ENCODE results near the gene CYP1B1. TPM values are rescaled to one million over a fixed set of nuclear protein-coding genes. Genes with fewer than 3 reads are reported as not detected.
A peak's percentile ranks its signal among the peaks of the same experiment; 100 is the strongest.

Gene CYP1B1
- total and polyA plus RNA-seq, 2 of the 4 experiments (the other 2 are of a cell fraction) = 0.65 to 1.1 TPM

DNA sequence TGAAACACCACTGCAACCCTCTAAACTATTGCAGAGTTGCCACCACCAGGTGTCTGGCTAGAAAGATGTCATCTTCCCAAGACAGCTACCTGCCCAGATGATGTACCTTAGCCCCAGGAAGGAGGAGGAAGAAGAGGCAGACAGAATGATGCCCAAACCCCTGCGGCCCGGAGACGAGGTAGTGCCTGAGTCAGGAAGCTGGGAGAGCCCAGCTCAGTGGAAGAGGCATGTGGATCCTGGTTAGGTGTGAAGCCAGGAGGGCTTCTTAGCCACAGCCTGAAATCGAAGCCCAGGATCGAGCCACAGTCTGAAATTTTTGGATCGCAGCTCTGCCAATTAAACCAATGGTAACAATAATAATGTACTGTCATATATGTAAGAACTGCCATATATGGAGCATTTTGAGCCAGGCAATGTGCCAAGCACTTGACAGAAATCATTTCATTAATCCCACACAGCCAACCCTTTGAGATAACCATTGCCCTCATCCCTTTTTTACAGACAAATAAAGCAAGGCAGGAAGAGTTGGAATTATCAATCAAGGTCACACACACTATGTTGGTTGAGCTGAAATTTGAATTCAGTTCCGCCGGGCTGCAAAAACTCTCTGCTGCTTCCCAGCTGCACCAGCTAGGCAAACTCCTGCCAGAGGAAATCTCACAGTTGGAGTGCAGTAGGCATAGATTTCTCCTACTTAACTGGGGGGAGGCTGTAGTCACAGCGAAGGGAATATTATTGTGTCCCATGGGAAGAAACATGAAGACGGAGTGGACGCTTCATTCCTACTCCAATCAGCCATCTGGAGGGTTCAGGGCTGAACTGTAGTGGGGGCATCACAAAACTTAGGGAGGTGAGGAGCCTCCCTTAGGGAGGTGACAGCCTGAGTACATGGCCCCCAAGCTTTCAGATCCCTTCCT lies 19.4 kb upstream of the CYP1B1 start:
- Histone ChIP-seq H3K27ac (ENCODE audit: insufficient read depth, low read length) (peak overlapping the region; percentile 40; the same call in 1 of the 2 replicates), H3K18ac (ENCODE audit: low read depth, low read length) (peak overlapping the region; percentile 50; the same call in 1 of the 2 replicates), H3K4me1 (ENCODE audit: control insufficient read depth, insufficient read depth, low read length) (peaks cover 21% of the 10 kb centered on the region), H2BK120ac (ENCODE audit: low read depth, low read length) (peak overlapping the region; percentile 89), H2BK15ac (ENCODE audit: low read depth, low read length) (0 out of 3 replicates have a peak overlapping the region, but pooled peaks have one; percentile 4), H2AK9ac (replicated peaks; ENCODE audit: low read depth, low read length, poor library complexity) (peak overlapping the region; percentile 15), H3K9me1 (ENCODE audit: insufficient read depth, low read length) (peaks cover 19% of the 10 kb centered on the region), H3K9me3 (ENCODE audit: control insufficient read depth, insufficient read depth, low read length) (no peaks in the 10 kb centered on the region), H3K79me1 (ENCODE audit: low read depth in 1 of 2, low read length in 2 of 2) (no peaks in the 10 kb centered on the region), H4K5ac (ENCODE audit: low read depth, low read length) (peak overlapping the region; percentile 26; the same call in 1 of the 2 replicates), H4K8ac (ENCODE audit: low read depth in 2 of 2, low read length in 2 of 2) (peak overlapping the region; percentile 13 to 60; a peak in 2 of 4 replicates), H3K9ac (ENCODE audit: low read depth, low read length) (no peak overlapping the region), H2AK5ac (ENCODE audit: low read depth, low read length) (peak overlapping the region; percentile 53; the same call in 1 of the 2 replicates), H3K14ac (replicated peaks; ENCODE audit: low read depth, low read length) (peak overlapping the region; percentile 30; the same call in 1 of the 2 replicates), H3K4ac (ENCODE audit: low read depth, low read length) (peak overlapping the region; percentile 64), H4K20me1 (ENCODE audit: insufficient read depth, low read length) (no peaks in the 10 kb centered on the region), H3K4me2 (ENCODE audit: low read depth, low read length) (no peak overlapping the region), H3K27me3 (ENCODE audit: control insufficient read depth, insufficient read depth, low read length) (peaks cover 10% of the 10 kb centered on the region), H3K36me3 (ENCODE audit: control insufficient read depth, insufficient read depth, low read length) (no peaks in the 10 kb centered on the region), H3K56ac (ENCODE audit: extremely low read depth, insufficient read depth, low read length) (0 out of 2 replicates have a peak overlapping the region, but pooled peaks have one; percentile 51), H3K23ac (ENCODE audit: low read depth, low read length) (peak overlapping the region; percentile 46; the same call in 1 of the 2 replicates), H2BK5ac (ENCODE audit: low read depth, low read length, poor library complexity, severe bottlenecking) (no peak overlapping the region), H4K91ac (ENCODE audit: insufficient read depth, low read depth, low read length) (peak overlapping the region; percentile 77), H2BK20ac (ENCODE audit: low read depth, low read length) (peak overlapping the region; percentile 86), H3K4me3 (ENCODE audit: insufficient read depth, low read depth, low read length) (no peak overlapping the region), H2AFZ (replicated peaks; ENCODE audit: low read length, poor library complexity) (peak overlapping the region; percentile 61)
- ChIA-PET POLR2A (ENCODE audit: unreplicated experiment) (no interaction called here), CTCF (interaction anchor here (0.6 kb wide), 1 partner anchor 10 kb away, joined by 3 read pairs; no protein-coding TSS in a partner anchor)
- in situ Hi-C loops (cut with MboI; ENCODE audit: low sequenced_read_pairs) (no loop called here), dilution Hi-C loops (cut with HindIII; ENCODE audit: low sequenced_read_pairs, unreplicated experiment) (no loop called here), intact Hi-C loops (cut with micrococcal nuclease) (no loop called here)
- DNase-seq (no peak), ATAC-seq (ENCODE audit: low read depth) (no peak)
- WGBS, 2 experiments (ENCODE audit: extremely low coverage in 2 of 2, insufficient read length in 1 of 2) = 92% methylated on average over 3 of the region's 11 CpGs; no CpG with 5 or more reads in 1 of the 2 experiments
- BruUV-seq (replicated peaks) = no TSS peak
- TF ChIP-seq RAD21 (IDR thresholded peaks at IDR 0.05; ENCODE audit: low read length) (no peak), MXI1 (IDR thresholded peaks at IDR 0.05; ENCODE audit: borderline replicate concordance, low read depth, low read length) (no peak), RFX5 (IDR thresholded peaks at IDR 0.05; ENCODE audit: low read depth, low read length) (no peak), NFE2L2 (IDR thresholded peaks at IDR 0.05; ENCODE audit: low read depth, low read length) (no peak), POLR2A (IDR thresholded peaks at IDR 0.05; ENCODE audit: low read depth, low read length) (no peak), FOS (IDR thresholded peaks at IDR 0.05; ENCODE audit: low read depth, low read length) (no peak), SMC3 (IDR thresholded peaks at IDR 0.05; ENCODE audit: low read depth, low read length) (no peak), BHLHE40 (IDR thresholded peaks at IDR 0.05; ENCODE audit: low read depth, low read length) (no peak), CEBPB (IDR thresholded peaks at IDR 0.05; ENCODE audit: low read depth, low read length) (no peak), MAFK (IDR thresholded peaks at IDR 0.05; ENCODE audit: low read depth, low read length) (no peak)
- TF ChIP-seq, protein P1, sequence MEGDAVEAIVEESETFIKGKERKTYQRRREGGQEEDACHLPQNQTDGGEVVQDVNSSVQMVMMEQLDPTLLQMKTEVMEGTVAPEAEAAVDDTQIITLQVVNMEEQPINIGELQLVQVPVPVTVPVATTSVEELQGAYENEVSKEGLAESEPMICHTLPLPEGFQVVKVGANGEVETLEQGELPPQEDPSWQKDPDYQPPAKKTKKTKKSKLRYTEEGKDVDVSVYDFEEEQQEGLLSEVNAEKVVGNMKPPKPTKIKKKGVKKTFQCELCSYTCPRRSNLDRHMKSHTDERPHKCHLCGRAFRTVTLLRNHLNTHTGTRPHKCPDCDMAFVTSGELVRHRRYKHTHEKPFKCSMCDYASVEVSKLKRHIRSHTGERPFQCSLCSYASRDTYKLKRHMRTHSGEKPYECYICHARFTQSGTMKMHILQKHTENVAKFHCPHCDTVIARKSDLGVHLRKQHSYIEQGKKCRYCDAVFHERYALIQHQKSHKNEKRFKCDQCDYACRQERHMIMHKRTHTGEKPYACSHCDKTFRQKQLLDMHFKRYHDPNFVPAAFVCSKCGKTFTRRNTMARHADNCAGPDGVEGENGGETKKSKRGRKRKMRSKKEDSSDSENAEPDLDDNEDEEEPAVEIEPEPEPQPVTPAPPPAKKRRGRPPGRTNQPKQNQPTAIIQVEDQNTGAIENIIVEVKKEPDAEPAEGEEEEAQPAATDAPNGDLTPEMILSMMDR (conservative IDR thresholded peaks at IDR 0.05; ENCODE audit: low read depth, low read length) = no peak
- TF ChIP-seq, protein P2, sequence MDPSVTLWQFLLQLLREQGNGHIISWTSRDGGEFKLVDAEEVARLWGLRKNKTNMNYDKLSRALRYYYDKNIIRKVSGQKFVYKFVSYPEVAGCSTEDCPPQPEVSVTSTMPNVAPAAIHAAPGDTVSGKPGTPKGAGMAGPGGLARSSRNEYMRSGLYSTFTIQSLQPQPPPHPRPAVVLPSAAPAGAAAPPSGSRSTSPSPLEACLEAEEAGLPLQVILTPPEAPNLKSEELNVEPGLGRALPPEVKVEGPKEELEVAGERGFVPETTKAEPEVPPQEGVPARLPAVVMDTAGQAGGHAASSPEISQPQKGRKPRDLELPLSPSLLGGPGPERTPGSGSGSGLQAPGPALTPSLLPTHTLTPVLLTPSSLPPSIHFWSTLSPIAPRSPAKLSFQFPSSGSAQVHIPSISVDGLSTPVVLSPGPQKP (IDR thresholded peaks at IDR 0.05; ENCODE audit: borderline replicate concordance, low read depth, low read length) = no peak
- TF ChIP-seq, protein P3, sequence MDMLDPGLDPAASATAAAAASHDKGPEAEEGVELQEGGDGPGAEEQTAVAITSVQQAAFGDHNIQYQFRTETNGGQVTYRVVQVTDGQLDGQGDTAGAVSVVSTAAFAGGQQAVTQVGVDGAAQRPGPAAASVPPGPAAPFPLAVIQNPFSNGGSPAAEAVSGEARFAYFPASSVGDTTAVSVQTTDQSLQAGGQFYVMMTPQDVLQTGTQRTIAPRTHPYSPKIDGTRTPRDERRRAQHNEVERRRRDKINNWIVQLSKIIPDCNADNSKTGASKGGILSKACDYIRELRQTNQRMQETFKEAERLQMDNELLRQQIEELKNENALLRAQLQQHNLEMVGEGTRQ (IDR thresholded peaks at IDR 0.05; ENCODE audit: low read depth, low read length) = no peak

All from IMR-90 (cell line).